ENCODE results near the gene LIF.

GRCh38 chr22:30267382-30268302 lies 21.1 kb upstream of the LIF start:
- TF ChIP-seq, protein P1, sequence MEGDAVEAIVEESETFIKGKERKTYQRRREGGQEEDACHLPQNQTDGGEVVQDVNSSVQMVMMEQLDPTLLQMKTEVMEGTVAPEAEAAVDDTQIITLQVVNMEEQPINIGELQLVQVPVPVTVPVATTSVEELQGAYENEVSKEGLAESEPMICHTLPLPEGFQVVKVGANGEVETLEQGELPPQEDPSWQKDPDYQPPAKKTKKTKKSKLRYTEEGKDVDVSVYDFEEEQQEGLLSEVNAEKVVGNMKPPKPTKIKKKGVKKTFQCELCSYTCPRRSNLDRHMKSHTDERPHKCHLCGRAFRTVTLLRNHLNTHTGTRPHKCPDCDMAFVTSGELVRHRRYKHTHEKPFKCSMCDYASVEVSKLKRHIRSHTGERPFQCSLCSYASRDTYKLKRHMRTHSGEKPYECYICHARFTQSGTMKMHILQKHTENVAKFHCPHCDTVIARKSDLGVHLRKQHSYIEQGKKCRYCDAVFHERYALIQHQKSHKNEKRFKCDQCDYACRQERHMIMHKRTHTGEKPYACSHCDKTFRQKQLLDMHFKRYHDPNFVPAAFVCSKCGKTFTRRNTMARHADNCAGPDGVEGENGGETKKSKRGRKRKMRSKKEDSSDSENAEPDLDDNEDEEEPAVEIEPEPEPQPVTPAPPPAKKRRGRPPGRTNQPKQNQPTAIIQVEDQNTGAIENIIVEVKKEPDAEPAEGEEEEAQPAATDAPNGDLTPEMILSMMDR (conservative IDR thresholded peaks at IDR 0.05; ENCODE audit: low read length): no peak
- no peak for TF ChIP-seq EZH2phosphoT487 (IDR thresholded peaks at IDR 0.05; ENCODE audit: borderline replicate concordance, low read depth, low read length)

Measured in OCI-LY7 (cell line).